ENCODE data around the gene EN2. TPM values are rescaled to one million over a fixed set of nuclear protein-coding genes. Genes with fewer than 3 reads are reported as not detected.

EN2 gene
- total RNA-seq, 6 experiments from 2014 or later: not detected

DNA sequence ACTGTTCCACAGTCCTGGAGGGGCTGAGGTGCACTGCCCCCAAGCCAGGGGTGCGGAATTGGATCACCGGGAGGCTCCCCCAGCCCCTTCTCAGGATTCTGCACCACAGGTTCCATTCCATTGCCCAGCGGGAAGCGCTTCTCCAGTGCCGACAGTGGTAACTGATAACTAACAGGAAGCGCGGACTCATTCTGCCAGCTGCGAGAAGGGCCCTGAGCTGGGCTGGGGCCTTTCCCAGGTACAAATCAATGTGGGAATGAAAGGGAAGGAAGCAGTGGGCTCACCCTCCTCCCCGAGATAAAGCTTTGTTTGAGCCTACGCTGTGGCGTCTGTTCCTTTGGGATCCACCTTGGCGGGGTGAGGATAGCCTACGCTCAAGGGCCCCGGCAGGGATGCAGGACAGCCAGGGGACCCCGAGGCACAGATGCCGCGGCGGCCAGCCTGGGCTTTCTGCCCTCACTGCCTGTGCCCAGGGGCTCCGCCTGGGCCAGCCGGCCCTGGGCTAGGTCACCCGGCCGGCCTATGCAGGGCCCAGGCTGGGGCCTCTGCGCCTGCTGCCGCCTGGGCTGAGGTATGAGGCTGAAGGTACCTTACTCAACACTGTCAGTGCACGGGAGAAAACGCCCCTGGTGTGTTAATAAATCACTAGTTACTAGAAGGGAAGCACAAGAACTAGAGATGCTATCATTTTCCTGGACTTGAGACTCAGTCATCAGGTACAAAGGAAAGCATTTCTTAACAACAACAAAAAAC lies 39.4 kb downstream of the EN2 start:
- peaks cover 0 to 5% of the 10 kb centered on the region in 2 donors for H3K27me3 ChIP-seq
- H3K4me1 ChIP-seq: no peaks in the 10 kb centered on the region
- 50% methylated on average over 9 of the region's 26 CpGs for WGBS (ENCODE audit: insufficient coverage, low coverage, low lambda C conversion rate, missing lambda C conversion rate)
- no peak overlapping the region for H3K27ac ChIP-seq
- DNase-seq: no peak
- ATAC-seq: peak in 1 of 4 donors; percentile 38
- no peaks in the 10 kb centered on the region for H3K9me3 ChIP-seq
- intact Hi-C loops (cut with DNase I): no loop called here
- TF ChIP-seq POLR2A (IDR thresholded peaks at IDR 0.05): no peak
- TF ChIP-seq, protein P1, sequence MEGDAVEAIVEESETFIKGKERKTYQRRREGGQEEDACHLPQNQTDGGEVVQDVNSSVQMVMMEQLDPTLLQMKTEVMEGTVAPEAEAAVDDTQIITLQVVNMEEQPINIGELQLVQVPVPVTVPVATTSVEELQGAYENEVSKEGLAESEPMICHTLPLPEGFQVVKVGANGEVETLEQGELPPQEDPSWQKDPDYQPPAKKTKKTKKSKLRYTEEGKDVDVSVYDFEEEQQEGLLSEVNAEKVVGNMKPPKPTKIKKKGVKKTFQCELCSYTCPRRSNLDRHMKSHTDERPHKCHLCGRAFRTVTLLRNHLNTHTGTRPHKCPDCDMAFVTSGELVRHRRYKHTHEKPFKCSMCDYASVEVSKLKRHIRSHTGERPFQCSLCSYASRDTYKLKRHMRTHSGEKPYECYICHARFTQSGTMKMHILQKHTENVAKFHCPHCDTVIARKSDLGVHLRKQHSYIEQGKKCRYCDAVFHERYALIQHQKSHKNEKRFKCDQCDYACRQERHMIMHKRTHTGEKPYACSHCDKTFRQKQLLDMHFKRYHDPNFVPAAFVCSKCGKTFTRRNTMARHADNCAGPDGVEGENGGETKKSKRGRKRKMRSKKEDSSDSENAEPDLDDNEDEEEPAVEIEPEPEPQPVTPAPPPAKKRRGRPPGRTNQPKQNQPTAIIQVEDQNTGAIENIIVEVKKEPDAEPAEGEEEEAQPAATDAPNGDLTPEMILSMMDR (IDR thresholded peaks at IDR 0.05): no peak
- H3K36me3 ChIP-seq: no peaks in the 10 kb centered on the region
- no peak overlapping the region for H3K4me3 ChIP-seq

DNA sequence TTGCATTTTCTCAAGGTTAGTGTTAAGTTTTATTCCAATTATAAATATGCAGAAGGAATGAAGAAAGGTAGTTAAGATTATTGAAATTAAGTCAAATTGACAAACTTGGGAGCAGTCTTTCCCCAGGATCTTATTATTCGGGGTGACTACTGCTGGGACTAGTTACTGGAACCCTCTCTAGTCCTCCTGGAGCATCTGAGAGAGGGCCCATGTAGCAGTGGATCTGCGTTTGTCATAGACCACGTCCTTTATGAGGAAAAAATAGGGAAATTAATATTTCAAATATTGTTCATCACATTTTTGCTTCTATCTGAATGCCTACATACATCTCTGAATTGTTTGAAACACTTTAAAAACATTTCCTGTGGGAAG lies 47.5 kb downstream of the EN2 start:
- Histone ChIP-seq H3K27ac (no peak overlapping the region), H3K27me3 (peaks cover 27 to 37% of the 10 kb centered on the region in 2 donors), H3K9me3 (no peaks in the 10 kb centered on the region), H3K4me1 (peaks cover 0 to 3% (median 0%) of the 10 kb centered on the region in 4 donors), H3K4me3 (no peak overlapping the region), H3K36me3 (no peaks in the 10 kb centered on the region)
- DNase-seq (no peak), ATAC-seq (no peak)
- 26% methylated on average over 3 of the region's 3 CpGs for WGBS (ENCODE audit: insufficient coverage, low coverage, low lambda C conversion rate, missing lambda C conversion rate)
- TF ChIP-seq, protein P1 (IDR thresholded peaks at IDR 0.05): no peak
- TF ChIP-seq POLR2A (IDR thresholded peaks at IDR 0.05): no peak
- intact Hi-C loops (cut with DNase I): no loop called here

DNA sequence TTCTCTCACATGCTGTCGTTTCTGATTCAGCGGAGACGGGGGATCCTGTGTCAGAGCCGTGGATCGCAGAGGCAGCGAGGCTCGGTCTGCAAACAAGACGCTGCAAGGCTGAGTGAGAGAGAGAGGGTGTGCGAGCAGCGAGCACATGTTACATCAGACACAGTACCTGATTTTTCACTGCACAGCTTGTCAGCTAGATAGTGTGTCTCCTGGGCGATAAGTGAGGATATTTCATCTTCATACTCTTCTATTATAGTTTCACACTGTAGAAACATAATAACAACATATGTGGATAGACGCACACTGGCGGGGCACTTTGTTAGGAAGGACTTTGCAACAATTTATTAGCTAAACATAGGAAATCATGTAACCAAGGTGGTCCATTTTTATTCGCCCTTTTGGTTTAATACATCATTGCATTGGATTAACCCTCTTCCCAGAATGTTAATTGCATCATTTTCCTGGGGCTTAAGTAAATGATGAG lies 49.0 kb downstream of the EN2 start:
- peaks cover 0 to 3% (median 0%) of the 10 kb centered on the region in 4 donors for H3K4me1 ChIP-seq
- H3K4me3 ChIP-seq: no peak overlapping the region
- H3K36me3 ChIP-seq: no peaks in the 10 kb centered on the region
- 14% methylated on average over 14 of the region's 14 CpGs for WGBS (ENCODE audit: insufficient coverage, low coverage, low lambda C conversion rate, missing lambda C conversion rate)
- H3K9me3 ChIP-seq: no peaks in the 10 kb centered on the region
- TF ChIP-seq POLR2A (IDR thresholded peaks at IDR 0.05): no peak
- TF ChIP-seq, protein P1 (IDR thresholded peaks at IDR 0.05): no peak
- intact Hi-C loops (cut with DNase I): no loop called here
- DNase-seq: no peak
- ATAC-seq: peak in 2 of 4 donors; percentile 39 to 42
- peaks cover 27 to 52% of the 10 kb centered on the region in 2 donors for H3K27me3 ChIP-seq
- no peak overlapping the region for H3K27ac ChIP-seq

DNA sequence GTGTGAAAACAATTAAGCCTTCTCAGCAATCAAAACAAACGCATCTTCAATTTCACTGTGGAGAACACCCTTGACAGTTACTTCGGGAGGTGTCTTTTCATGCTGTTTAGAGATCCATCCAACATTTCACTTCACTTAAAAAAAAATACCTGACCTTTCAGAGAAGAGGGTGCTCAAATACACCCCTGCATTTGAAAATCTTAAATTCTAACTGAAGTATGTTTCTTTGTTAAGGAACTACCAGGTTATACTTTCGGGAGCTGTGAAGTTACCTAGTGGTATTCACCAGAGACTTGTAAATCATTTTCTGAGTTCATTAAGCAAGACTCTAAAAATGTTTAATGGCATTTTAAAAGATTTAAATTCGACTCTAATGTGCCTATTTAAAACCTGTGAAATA lies 49.6 kb downstream of the EN2 start:
- Histone ChIP-seq H3K4me3 (no peak overlapping the region), H3K27ac (no peak overlapping the region), H3K4me1 (peaks cover 0 to 3% (median 0%) of the 10 kb centered on the region in 4 donors), H3K9me3 (no peaks in the 10 kb centered on the region), H3K36me3 (no peaks in the 10 kb centered on the region), H3K27me3 (peaks cover 33 to 57% of the 10 kb centered on the region in 2 donors)
- no peak for ATAC-seq
- no peak for DNase-seq
- 5% methylated on average over 4 of the region's 4 CpGs for WGBS (ENCODE audit: insufficient coverage, low coverage, low lambda C conversion rate, missing lambda C conversion rate)
- TF ChIP-seq, protein P1 (IDR thresholded peaks at IDR 0.05): no peak
- no peak for TF ChIP-seq POLR2A (IDR thresholded peaks at IDR 0.05)
- intact Hi-C loops (cut with DNase I): no loop called here

All from right lobe of liver (tissue), 6 donors.